Endothelial cell of umbilical vein (primary cell): ENCODE results near the gene PSMB9.

Experiments used
- EZH2 ChIP-seq: IDR thresholded peaks from 2 replicates; pipeline ENCODE4 v1.6.1; 2012; ENCODE audit warnings: borderline replicate concordance, low read depth, mild to moderate bottlenecking, moderate library complexity, low read length, inconsistent platforms; ENCODE audit not compliant: severe bottlenecking
- POLR2A ChIP-seq: IDR thresholded peaks from 2 replicates; pipeline ENCODE4 v1.6.1; 2012; ENCODE audit warnings: low read depth, mild to moderate bottlenecking, control low read depth, low read length
- POLR2AphosphoS5 ChIP-seq: IDR thresholded peaks from 2 replicates; pipeline ENCODE4 v1.6.1; 2012; ENCODE audit warnings: low read depth, mild to moderate bottlenecking, control low read depth, low read length, moderate library complexity; ENCODE audit not compliant: insufficient read depth

DNA sequence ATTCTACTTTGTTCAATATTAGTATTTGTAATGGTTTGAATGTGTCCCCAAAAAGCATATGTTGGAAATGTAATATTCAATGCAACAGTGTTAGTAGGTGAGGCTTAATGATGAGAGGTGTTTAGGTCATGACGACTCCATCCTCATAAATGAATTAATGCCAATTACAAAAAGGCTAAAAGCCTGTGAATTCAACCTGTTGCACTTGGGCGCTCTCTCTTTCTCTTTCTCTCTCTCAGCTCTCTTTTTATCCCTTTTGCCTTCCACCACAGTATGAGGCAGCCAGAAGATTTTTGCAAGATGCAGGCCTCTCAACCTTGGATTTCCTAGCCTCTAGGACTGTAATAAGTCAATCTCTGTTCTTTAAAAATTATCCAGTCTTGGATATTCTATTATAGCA, 34.6 kb downstream of the PSMB9 start:
- TF ChIP-seq POLR2AphosphoS5 (no peak), EZH2 (no peak), POLR2A (no peak)
